ENCODE data around the gene SRRM5.
"Not testable (repeated sequence)": the region's sequence is repeated elsewhere in the genome, so short reads cannot be mapped to it uniquely, and the experiment has no call there.

Gene SRRM5

DNA sequence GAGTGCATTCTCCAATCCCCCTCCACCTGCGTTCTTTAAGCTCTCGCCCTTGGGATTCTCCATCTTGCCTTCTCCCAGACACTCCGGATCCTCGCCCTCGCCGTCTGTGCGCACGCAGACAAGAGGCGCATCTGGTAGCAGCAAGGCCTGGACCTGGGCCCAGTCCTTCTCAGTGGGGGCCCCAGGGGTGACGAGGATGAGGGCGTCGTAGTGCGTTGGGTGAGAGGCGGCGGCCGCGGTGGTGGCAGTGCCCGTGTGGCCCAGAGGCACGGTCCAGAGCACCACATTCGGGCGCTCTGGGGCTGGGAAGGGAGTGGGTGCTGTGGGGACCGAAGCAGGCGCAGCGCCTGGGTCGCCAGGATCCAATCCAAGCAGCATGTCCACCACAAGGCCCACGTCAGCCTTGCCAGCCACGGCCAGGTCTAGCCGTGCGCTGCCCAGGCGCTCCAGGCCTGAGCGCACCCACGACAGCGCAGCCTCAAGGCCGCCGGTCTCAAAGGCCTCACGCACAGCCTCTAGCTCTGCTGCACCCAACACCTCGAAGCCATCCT, 19.0 kb upstream of the SRRM5 start:
- no peak for DNase-seq

DNA sequence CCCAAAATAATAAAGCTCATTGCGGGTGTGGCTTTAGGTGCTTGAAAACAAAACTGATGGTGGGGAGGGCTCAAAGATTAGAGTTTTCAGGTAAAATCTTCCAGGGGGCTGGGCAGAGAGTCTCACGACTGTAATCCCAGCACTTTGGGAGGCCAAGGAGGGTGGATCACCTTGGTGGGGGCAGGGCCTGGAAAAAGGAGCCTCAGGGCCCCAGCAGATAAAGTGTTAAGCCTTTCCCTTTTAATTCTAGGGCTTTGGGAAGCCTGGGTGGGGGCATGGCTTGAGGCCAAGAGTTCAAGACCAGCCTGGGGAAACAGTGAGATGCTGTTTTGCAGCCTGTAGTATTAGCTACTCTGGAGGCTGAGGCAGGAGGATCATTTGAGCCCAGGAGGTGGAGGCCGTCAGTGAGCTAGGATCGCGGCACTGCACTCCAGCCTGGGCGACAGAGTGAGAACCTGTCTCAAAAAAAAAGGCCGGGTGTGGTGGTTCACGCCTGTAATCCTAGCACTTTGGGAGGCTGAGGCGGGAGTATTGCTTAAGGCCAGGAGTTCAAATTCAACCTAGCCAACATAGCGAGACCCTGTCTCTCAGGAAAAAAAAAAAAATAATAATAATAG, 17.7 kb upstream of the SRRM5 start:
- DNase-seq: no peak

DNA sequence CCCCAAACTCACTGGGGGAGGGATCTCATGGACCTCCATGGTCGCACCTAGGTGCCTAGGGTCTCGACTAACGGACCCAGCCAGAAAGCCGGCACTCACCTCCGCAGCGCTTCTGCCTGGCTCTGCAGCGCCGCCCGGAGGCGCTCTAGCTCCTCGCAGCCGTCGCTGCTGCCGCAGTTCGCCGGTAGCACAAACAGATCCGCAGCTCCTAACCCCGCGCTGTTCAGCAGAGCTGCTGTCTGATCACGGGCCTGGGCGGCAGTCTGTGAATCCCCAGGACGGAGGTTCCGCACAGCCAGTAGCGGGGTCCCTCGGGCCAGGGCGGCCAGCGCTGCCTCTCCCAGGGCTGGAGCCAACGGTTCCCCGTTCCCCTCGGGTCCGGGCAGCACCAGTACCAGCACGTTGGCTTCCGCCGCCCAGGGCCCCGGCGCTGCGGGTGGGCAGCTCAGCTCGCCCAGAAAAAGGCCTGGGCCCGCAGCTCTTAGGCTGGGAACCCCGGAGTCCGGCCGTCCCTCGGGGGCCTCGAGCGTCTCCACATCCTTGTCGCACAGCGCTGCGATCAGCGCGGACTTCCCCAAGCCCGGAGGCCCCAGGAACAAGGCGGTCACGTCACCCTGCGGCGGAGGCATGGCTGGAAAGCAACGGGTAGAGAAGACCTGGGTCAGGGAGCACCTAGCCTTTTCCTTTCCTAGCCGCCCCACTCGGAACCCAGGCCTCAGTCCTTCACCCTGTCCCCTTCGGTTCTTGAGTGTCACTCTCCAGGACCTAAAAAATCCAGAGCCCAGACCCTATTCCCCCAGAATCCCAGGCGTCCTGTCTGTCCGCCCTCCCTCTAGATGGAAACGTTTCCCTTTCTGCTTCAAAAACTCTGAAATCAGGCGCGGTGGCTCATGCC, 16.9 kb upstream of the SRRM5 start:
- peak; percentile 65 for DNase-seq

DNA sequence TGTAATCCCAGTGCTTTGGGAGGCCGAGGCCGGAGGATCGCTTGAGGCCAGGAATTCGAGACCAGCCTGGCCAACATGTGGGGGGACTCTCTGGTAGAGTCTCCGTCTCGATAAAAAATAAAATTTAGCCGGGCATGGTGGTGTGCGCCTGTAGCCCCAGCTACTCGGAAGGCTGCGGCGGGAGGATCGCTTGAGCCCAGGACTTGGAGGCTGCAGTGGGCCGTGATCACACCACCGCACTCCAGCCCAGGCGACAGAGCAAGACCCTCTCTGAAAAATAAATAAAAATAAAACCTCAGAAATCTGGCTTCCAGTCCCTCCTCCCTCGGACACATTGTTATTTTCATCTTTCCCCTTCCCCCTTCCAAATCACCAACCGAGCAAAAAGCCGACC, 16.3 kb upstream of the SRRM5 start:
- no peak for DNase-seq

DNA sequence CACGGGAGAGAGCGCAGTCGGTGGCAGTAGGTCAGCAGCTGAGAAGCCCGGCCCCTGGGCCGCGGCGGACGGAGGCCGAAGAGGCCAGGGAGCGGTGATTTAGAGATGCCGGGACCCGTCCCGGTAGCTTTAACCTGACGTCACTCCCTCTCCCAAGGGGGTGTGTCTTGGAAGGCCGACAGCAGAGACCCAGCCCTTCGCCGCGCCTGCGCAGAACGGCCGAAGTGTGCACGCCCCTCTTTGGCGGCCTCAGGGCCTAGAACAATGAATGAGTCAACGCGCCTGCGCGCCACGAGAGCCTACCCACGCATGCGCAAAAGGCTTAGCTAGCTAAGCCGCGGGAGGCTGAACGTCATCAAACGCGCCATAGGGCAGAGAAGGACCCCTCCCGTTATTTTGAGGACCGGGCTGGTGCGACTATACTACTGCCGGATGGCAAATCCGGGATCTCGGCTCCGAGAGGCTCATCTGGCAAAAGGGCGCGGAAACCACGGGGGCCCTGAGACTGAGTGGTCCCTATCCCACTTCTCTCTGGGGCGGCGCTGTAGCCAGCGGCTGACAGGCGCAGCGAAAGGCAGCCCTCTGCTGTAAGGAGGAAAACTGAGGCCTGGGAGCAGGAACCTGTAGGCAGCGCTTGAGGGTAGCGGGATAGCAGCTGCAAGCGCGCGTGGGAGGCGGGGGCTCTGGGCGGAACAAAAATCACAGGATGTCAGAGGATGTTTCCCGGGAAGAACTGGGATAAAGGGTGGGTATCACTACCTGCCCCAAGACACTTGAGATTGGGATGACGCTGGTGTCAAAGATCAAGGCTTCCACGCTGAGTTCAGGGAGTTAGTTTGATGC, 15.7 kb upstream of the SRRM5 start, which contains the start of the genes IRGQ and ZNF576:
TSS of gene IRGQ (minus strand) at position 136 of the 843 bp plus-strand sequence. CDS start 796 bp downstream, outside the sequence.
TSS of gene ZNF576 (plus strand) at position 597 of the 843 bp plus-strand sequence. CDS start 514 bp downstream, outside the sequence.
- peak; percentile 100 for DNase-seq

DNA sequence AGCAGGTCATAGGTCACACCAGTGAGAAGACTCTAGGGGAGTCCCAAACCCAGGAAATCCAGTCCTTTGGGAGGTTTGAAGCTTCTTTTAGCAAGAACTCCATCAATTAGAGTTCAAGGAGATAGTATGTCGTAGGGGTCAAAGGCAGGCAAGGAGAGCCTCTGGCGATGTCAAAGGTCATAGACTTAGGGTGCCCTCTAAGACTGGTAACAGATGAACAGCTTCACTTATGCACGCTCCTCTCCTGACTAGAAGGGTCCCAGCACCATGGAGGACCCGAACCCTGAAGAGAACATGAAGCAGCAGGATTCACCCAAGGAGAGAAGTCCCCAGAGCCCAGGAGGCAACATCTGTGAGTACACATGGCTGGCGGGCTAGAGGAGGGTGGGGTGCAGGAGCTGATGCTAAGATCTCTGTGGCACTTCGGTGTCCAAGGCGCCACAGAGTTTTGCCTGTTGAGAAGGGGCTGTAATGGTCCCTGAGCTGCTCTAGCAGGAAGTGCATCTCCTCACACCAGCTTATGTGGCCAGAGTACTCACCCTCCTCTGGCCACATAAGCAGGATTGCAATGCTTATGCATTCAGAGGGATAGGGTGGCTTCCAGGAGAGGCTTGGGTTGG, 14.9 kb upstream of the SRRM5 start:
- peak; percentile 21 for DNase-seq

DNA sequence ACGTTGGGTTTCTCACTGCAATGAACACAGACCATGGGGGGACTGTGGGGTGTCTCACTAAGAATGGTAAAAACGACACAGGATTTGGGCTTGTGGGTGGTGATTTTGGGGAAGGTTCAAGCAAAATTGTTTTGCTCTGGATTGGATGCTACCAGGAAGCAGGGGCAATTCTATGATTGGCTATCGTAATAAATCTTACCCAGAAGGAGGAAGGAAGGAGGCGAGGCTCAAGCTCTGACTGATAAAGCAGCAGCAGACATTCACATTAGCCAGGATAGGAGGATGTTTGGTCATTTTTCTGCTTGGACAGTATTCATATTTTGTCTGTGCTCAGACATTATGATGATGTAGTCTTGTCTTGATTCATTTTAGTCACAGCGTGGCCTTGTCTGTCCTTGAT, 14.0 kb upstream of the SRRM5 start:
- DNase-seq: no peak

DNA sequence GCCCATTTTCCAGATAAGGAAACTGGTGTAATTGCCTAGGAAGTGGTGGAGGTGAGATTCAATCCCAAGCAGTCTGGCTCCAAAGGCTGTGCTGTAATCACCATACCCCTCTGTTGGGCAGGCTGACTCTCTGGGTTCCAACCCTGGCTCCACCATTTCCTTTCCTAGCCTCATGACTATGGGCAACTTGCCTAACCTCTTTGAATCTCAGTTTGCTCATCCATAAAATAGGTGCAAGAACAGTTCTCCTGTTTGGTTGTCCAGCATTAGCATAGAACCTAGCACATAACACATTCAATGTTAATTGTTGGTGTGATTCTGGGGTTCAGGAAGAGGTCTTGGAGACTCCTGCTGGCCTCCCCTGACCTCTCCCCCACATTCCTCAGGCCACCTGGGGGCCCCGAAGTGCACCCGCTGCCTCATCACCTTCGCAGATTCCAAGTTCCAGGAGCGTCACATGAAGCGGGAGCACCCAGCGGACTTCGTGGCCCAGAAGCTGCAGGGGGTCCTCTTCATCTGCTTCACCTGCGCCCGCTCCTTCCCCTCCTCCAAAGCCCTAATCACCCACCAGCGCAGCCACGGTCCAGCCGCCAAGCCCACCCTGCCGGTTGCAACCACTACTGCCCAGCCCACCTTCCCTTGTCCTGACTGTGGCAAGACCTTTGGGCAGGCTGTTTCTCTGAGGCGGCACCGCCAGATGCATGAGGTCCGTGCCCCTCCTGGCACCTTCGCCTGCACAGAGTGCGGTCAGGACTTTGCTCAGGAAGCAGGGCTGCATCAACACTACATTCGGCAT, 13.2 kb upstream of the SRRM5 start:
- DNase-seq: no peak

DNA sequence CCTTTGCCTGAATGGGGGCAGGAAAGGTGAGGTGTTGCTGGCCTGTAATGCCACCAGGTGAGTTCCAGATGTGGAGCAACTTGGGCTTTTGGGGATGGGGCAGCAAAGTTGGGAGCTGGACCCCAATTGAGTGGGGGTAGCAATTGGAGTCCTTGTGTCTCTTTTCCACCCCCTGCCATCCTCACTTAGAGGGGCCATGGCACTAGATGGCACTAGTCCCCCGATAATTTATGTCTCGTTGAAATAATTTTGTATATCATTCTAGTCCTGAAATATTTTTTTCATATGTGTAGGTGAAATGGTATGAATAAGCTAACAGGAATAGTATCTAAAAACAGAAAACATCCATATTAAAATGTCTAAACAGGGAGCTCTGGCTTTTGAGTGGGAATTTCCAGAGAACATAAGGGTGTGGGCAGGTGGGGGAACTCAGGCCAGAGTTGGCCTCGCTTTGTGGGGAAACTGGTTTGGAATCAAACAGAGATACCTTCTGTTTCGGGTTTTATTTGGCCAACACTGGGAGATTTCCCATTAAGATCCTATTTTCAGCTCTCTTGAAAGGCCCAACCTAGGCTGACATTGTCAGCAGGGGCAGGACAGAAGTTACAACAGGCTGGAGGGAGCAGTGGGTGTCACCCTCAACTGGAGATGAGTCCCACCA, 12.1 kb upstream of the SRRM5 start:
- DNase-seq: no peak

DNA sequence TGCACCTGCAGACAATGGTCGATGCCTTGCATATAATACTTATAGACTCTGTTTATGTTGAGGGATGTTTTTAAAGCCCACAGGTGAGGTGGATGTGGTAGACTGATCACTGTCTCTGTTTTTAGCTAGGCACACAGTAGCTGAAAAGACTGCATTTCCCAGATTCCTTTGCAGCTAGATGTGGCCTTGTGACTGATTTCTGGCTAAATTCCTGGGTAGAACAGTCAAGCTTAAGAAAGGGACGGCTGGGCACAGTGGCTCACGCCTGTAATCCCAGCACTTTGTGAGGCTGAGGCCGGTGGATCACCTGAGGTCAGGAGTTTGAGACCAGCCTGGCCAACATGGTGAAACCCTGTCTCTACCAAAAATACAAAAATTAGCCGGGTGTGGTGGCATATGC, 11.6 kb upstream of the SRRM5 start:
- not testable (repeated sequence) for DNase-seq

DNA sequence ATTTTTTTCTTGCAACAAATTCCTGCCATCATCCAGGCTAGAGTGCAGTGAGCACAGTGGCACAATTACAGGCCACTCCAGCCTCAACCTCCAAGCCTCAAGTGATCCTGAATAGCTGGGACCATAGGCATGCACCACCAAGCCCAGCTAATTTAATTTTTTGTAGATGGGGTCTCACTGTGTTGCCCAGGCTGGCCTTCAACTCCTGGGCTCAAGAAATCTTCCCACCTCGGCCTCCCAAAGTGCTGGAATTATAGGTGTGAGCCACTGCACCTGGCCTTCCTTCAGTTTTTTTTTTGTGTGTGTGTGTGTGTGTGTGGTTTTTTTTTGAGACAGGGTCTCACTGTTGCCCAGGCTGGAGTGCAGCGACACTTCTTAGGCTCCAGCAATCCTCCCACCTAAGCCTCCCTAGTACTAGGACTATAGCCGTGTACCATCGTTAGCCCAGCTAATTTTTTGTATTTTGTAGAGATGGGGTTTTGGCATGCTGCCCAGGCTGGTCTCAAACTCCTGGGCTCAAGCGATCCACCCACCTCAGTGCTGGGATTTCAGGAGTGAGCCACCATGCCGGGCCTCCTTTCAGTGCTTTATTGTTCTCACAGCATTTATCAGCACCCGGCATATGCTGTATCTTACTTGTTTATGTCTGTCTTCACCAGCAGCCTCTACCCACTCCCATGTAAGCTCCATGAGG, 5.9 kb upstream of the SRRM5 start:
- DNase-seq: no peak

DNA sequence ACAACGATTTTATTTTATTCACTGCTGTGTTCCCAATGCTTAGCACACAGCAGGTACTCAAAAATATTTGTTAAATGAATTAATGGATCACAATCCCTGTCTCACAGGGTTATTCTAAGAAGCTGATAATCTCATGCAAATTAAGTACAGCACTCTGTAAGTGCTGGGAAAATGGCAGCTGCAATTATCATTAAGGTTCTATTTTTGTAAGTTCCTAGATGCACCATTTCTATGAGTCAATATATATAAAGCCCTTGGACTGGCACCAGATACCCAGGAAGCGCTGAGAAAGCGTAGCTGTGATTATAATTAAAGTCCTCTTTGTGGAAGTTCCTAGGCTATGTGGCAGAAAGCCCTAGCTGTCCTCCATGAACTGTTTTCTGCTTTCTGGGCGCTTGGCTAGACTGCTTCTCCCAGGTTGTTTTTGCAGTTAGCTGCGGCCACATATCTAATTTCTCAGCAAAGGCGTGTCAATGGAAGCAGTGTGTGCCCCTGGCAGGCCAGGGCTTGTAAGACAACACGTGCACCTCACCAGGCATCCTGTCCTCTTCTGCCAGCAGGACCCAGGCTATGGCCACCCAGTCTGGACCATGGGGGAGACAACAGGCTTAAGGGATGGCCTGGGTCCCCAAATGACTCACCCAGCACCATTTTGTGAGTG, 5.2 kb upstream of the SRRM5 start:
- DNase-seq: no peak

DNA sequence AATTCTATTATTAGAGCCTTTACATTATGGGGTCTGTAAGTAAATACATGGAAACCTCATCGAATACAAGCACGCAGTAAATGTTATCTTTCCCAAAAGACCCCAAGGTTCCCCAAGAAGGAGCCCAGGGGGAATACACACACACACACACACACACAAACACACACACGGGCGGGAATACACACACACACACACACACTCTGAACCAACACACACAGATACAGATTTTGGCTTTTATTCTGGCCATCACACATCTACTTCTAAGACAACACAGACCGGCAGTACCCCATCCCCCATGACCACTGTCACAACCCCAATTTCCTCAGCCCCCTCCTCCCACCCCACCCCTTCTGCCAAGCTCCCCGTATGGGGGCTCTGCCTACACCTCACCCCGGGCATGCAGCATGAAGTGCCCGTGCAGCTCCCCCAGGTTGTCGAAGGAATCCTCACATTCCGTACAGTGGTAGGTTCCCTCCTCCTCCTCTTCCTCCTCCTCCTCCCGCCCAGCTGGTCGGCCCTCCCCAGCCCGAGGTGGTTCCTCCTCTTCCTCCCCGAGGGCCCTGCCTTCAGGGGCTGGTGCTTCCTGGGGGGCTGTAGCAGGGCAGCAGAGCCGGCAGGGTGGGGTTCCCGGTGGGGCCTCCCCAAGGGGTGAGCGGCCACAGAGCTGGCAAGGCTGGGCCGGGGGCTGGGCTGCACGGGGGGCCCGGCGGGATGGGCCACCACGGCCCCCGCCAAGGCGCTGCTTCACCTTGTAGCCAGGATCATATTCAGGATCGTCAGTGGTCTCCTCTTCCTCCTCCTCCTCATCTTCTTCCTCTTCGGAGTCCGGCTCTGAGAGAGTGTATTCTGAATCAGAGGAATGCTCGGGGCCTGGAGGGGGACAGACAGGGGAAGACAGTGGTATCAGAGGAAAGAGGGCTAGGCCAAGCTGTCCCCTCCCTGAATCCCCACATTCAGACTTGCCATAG, 4.4 kb upstream of the SRRM5 start:
- DNase-seq: no peak

DNA sequence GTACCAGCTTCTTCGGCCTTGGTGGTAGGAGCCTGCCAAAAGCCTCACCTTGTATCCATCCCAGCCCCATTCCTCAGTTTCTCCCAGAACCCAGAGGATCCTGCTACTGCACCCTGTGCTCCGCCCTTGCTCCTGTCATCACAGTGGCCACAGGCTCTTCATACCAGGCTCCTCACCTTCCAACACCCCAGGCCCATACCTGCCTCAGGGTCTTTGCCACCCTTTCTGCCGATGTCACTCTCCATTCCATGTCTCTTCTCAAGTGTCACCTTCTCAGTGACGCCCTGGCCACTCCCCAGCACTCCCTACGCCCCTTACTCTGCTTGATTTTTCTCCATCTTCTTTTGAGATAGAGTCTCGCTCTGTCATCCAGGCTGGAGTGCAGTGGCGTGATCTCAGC, 2.0 kb upstream of the SRRM5 start:
- no peak for DNase-seq

DNA sequence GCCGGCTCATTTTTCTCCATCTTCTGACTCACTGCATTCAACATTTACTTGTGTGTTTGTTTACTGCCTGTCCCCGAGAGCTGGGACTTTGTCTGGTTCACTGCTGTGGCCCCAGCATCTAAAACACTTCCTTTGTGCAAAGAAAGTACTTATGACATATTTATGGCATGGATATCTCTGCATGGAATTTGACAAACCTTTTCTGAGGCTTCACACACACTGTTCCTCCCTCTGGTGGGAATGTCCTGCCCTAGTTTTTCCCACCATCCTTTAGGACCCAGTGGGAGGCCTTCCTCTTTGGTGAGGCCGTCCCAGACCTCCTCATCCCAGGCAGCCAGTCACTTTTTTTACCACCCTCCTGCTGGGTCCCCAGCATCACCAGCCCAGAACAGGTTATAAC, 1.4 kb upstream of the SRRM5 start:
- no peak for DNase-seq

DNA sequence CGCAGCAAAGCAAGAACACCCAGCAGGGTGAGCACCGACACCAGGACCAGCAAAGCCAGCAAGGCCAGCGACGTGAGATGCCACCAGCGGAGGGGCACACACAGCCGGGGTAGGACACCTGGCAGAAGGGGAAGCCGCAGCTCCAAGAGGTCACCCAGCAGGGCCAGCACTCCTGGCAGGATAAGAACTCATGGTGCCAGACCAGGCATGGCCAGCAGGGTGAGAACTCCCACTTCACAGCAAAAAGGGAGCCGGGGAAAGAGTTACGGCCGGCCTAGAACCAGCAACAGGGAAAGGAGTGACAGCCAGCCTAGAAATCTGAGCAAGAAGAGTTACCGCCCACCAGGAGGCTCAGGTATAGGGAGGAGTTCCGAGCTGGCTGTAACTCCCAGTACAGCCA, 486 bp downstream of the SRRM5 start:
- no peak for DNase-seq

DNA sequence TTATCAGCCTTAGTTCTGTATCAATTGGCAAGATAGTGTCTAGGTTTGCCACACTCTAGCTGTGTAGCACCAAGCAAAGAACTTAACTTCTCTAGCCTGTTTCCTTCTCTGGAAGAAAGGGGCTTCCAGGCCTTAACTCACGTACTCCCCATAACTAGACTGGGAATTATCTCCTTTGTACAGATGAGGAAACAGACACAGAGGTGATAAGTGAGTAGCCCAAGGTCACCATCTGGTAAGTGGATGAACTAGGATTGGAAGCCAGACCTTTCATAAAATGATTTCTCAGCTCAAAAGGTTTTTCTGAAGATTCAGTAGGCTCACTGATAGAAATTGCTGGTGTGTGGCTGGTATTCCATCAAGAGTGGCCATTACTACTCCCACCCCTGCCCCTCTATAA, 4.4 kb downstream of the SRRM5 start:
- no peak for DNase-seq

DNA sequence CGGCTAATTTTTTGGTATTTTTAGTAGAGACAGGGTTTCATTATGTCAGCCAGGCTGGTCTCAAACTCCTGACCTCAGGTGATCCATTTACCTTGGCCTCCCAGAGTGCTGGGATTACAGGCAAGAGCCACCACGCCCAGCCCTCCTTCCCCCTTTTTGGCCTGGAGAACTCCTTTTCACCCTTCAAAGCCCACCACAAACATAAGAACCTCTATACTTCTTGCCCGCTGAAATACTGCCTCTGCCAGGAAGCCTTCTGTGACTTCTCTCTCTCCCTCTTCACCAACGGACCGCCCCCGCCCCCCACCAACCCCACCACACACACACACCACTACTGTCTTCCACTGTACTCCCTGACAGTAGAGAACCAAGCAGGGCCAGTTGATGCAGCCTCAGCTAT, 5.1 kb downstream of the SRRM5 start:
- DNase-seq: no peak

DNA sequence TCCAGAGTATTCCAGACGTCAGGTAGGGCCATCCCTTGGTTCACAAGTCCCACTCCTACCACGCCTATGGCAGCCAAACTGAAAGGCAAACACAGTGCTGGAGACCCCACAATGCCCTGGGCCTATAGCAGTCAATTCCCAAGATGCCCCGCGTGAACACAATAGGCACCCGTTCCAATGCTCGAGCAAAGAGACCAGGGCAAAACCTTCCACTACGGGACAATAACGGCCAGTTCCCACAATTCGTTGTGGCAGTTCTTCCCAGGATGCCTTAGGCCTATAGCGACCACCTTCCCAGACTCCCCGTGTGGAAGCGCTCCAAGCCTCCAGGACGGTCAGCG, 7.0 kb downstream of the SRRM5 start:
- no peak for DNase-seq

Measured in EL (cell line).